GM21825 (cell line): Measurements from ENCODE around the gene ADGRL3.

Experiments used
- ATAC-seq: cut with Tn5 transposase; IDR thresholded peaks from one replicate; pipeline ENCODE4 v1.9.1; 2021; ENCODE audit warnings: mild to moderate bottlenecking, moderate library complexity; ENCODE audit not compliant: unreplicated experiment

Gene ADGRL3

DNA sequence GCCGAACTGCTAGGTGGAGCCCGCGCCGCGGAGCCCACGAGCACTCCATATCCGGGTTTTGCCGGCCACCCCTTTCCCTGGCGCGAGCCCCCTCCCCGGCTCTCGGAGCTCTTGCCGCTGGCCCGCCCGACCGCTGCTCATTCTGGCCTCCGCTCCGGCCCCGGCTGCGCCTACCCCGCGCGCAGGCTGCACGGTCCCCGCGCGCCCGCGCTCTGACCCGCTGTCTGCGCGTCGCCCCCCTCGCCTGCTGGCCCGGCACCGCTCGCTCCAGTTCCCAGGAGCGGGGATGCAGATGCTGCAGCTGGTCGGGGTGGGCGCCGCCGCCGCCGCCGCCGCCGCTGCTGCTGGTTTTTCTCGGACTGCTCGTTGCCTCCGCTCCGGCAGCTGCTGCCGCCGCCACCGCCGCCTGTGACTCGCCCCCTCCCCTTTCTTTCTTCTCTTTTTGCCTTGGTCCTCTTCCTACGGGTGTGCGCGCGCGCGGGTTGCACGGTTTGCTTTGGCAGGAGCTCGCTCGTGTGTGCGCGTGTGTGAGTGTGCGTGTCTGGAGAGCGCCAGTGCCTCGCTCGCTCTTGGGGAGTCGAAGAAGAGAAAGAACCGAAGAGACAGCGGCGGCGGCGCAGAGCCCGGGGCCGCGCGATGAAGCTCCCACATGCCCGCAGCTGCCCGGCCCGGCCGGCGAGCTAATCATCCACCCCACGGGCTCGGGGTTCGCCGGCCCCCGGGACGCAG lies at the start of gene ADGRL3:
TSS of gene ADGRL3 (plus strand) at position 140 of the 729 bp plus-strand sequence.
- no peak for ATAC-seq

DNA sequence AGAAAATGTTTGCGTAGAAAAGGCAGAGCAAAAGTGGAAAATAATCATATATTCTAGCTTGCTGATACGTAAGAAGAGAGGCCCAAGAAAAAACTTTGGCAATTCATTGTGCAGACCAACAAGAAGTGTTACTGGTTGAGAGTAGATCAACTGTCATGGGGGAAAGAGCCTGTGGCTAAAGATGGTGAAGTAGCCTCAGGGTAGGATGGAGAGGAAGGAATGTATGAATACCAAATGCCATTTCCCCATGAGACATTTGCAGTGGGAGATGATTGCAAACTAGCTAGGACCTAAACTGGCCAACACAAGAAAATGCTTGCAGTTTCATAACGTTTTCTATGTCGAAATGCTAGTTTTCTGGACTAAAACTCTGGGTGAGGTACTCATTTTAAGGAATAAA lies 47.7 kb upstream of the ADGRL3 start:
- ATAC-seq, result no peak

DNA sequence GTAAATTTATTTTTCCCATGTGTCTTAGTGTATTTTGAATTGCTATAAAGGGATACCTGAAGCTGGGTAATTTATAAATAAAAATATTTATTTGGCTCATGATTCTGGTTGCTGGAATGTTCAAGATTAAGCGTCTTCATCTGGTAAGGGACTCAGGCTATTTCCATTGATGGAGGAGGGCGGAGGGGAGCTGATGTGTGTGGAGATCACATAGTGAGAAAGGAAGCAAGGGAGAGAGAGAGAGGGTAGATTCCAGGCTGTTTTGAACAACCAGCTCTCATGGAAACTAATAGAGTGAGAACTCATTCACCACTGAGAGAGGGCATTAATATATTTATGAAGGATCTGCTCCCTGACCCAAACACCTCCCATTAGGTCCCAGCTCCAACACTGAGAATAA lies 39.6 kb upstream of the ADGRL3 start:
- ATAC-seq, result no peak

DNA sequence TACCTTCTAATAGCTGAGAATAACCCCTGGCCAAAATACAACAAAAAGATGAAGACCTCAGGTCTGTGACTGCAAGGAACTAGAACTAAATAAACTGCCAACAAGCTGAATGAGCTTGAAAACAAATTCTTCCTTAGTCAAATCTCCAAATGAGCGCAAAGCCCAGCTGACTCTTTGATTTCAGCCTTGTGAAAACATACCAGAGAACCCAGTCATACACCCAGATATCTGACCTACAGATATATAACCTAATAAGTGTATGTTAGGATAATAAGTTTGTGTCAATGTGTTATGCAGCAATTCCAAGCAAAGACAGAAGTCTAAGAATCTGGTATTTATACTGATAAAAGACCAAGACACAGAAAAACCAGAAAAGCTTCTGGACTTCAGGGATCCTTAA lies 38.0 kb upstream of the ADGRL3 start:
- ATAC-seq, result no peak

DNA sequence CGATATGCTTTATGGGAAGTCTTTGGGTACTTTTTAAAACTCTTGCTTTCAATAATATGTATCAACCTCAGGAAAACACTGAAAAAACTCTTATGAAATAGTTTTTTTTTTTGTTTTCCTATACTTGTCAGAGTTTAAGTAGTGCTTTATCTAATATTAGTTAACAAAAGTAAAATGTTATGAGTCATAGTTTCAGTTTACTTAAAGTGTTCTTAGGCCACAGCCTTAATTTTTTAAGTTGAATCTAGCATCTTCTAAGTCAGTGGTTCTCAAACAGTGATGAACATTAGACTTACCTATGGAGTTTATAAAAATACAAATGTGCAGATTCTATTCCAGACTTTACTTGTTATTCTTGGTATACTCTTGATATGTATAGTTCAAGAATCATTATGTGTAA lies 26.3 kb upstream of the ADGRL3 start:
- no peak for ATAC-seq

DNA sequence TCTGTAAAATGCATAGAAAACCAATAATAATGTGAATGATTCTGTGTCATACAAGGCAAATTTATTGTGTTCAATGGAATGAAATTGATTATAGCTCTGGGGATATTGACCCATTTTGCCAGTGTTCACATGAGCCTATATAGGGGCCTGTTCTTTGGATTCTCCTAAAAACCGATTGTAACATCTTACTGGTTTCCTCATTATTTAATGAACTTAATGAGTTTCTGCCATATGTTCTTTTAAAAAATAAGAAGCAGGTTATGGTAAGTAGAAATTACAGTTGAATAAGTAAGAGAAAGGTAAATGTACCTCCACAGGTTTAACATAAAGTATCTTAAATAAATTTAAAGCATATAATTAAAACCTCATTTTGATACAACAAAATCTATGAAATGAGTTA lies 24.6 kb upstream of the ADGRL3 start:
- no peak for ATAC-seq

DNA sequence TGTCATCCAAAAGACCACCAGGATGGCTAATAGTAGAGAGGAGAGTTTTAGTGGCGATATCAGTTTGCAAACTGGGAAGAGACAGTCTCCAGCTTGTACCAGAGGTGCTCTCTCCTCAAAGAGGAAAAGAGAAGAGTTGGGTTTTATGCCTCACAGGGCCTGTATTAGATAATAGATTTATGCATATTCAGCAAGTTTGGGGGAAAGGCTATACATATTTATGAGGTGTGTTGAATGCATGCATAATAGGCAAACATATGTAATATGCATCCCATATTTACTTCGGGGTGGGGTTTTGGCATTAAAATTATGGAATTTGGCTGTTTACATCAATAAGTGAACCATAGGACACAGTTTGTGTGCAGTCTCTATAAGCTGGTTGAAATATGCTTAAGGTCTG lies 22.8 kb upstream of the ADGRL3 start:
- no peak for ATAC-seq

DNA sequence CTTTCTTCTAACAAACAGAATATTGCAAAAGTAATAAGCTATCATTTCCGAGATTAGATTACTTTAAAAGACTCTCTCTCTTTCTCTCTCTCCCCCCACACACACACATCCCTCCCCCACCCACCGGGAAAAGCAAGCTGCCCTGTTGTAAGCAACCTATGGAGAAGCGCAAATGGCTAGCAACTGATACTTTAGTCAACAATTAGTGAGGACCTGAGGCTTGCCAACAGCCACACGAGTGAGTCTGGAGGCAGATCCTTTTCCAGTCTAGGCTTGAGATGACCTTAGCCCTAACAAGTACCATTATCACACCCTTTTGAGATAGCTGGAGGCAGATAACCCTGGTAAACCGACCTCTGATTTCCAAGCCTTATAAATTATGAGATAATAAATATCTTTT lies 19.7 kb upstream of the ADGRL3 start:
- ATAC-seq, result no peak

DNA sequence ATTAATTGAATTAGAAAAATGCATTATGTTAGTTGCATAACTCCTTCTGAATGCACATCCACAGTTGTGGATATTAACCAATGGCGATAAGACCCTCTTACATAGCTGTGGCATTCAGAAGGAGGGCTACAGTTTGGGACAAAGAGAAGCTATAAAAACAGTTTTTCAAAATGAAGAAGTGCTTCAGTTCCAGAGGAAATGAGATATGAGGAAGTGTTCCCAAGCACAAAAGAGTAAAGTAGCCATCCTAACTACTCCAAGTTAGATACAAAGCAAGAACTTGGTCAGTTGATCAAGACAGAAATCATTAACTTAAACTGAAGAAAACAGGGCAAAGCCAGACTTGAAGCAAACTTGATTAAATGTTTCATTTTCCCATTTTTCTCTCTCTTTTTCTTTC lies 17.2 kb upstream of the ADGRL3 start:
- no peak for ATAC-seq

DNA sequence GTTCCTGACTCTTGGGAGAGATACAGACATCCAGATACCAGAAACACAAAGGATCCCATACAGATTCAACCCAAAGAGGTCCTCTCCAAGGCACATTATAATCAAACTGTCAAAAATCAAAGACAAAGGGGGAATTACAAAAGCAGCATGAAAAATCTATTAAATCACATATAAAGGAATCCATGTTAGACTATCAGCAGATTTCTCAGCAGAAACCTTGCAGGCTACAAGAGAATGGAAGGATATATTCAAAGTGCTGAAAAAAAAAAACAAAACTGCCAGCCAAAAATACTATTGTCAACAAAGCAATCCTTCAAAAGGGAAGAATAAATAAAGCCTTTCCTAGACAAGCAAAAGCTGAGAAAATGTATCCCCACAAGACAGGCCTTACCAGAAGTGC lies 14.8 kb upstream of the ADGRL3 start:
- ATAC-seq, result no peak

DNA sequence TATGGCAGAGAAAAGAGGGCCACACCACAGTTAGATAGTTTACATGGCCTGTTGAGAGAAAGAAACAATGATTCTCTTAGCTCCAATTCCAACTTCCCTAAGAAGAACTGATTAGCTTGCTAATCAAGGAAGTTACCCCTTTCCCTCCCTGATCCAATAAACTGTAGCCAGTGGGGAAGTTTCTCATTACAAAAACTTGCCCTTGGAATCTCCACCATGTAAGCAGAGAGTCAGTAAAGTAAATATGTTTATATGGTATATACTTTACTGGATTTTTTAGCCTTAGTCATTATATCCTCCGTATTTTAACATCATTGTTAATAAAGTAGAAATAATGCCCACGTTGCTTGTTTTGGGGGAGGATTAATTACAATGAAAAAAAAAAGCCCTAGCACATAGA lies 7.7 kb upstream of the ADGRL3 start:
- ATAC-seq, result no peak

DNA sequence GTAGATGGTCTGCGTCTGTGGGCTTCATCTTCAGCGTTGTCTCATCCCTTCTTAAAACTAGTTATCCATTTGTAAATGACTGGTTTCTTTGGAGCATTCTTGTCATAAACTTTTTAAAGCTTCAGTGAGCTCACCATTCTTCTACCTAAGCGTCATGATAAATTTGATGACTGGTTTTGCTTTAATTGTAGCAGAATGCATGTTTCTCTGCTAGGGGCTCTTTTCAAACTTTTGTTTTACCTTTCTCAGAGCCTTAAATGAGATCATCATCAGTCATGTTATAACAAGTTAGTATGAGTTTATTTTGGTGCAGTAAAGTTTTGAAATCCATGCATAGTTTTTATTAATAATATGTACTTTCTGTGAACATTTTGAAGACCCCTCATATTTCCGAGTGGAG lies 6.3 kb upstream of the ADGRL3 start:
- no peak for ATAC-seq

DNA sequence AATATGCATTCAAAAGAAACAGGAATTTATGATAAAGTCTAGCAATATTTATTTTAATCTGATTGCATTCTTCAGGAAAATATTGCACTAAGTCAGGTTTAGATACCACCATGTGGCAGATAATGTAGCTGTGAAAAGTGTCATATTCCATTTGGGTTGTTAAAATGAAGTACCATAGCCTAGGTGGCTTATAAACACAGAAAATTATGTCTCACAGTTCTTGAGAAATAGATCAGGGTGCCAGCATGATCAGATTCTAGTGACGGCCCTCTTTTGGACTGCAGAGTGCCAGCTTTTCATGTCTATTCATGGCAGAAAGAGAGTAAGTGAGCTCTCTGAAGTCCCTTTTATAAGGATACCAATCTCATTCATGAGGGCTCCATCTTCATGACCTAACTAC lies 5.6 kb upstream of the ADGRL3 start:
- no peak for ATAC-seq

DNA sequence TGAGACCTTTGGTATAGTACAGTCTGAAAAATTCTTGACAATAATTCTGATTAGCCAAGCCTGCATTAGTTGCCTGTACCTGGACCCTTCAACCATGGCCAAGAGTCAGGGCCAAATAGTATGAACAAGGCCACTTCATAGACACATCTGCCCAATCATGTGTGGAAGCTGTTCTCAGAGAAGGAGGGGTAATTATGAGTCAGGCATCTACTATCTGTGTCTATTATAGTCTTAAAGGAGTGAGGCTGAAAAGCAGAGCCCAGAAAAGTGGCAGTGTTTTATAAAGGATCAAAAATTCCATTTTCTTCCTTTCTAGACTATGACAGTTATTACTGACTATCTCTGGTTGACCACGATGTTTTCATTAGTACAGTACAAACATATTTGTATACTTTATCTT lies 5.0 kb upstream of the ADGRL3 start:
- ATAC-seq, result no peak

DNA sequence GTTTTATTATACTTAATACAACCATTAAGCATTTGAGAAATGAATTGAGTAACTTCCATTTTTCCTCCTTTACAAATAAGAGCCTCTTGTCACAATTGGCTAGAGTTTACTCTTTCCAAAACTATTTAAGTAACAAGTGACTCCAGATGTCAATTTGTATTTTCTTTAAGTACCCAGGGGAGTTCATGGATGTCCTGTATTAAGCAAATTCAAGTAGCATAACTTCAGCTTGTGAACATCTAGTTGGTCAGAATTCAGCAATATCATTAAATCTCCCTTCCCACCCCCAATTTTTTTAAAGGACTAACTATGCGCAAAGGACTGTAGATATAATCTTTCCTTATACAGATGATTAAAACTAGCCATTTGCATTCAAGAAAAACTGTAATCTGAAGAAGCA lies 1.4 kb upstream of the ADGRL3 start:
- ATAC-seq, result no peak

DNA sequence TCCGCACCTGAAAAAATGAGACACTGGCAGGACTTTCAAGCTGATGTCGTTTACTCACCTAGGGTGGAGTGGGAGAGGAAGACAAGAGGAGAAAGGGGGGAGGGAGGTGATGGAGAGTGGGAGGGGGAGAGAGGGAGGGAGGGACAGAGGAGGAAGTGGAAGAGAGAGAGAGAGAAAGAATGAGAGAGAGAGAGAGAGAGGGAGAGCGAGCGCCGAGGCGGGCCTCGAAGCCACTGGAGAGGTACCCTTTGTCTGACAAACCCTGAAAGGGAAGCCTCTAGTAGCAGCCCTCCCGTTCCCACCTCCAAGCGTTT lies 296 bp upstream of the ADGRL3 start:
- no peak for ATAC-seq

DNA sequence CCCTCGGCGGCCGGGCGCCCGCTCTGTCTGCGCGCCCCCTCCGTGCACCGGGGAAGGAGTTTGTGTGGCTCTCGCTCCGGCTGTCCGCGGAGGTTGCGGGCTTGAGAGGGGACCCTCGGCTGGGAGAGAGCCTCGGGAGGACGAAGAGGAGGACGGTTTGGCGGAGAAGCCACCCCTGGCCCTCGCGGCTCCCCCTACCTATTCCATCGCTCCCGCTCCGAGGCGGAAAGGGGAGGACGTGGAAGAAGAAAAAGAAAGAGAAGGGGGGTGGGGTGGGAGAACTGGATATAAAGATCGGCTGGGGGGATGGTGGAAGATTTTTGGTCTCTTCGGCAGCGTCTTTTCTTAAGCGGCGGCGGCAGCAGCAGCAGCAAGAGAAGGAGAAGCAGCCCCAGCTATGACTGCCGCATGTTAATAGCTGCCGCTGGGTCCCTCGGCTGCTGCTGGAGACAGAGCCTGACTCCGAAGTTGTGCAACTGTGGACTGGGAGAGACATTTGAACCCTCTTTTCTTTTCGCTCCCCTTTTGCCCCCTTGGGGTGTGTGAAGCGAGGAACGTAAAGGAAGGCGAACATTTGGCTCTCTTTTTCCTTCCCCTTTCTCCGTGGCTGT lies 895 bp downstream of the ADGRL3 start:
- ATAC-seq, result no peak

DNA sequence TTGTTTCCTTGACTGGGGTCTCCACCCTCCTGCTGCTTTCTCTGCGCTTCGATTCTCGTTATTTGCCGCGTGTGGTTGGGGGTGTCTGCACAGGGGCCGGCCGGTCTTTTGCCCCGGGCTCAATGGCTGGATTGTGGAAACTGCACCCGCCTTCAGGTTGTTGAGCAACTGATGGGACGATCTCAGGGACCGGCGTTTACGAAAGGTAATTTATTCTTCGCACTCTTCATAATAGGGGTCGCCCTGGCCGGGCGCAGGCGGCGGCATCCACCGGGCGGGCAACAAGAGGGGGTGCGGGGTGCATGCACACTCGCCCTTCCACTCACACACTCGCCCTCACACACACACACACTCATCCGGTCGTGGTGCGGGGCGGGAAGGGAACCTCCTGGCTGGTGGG lies 1.4 kb downstream of the ADGRL3 start:
- no peak for ATAC-seq

DNA sequence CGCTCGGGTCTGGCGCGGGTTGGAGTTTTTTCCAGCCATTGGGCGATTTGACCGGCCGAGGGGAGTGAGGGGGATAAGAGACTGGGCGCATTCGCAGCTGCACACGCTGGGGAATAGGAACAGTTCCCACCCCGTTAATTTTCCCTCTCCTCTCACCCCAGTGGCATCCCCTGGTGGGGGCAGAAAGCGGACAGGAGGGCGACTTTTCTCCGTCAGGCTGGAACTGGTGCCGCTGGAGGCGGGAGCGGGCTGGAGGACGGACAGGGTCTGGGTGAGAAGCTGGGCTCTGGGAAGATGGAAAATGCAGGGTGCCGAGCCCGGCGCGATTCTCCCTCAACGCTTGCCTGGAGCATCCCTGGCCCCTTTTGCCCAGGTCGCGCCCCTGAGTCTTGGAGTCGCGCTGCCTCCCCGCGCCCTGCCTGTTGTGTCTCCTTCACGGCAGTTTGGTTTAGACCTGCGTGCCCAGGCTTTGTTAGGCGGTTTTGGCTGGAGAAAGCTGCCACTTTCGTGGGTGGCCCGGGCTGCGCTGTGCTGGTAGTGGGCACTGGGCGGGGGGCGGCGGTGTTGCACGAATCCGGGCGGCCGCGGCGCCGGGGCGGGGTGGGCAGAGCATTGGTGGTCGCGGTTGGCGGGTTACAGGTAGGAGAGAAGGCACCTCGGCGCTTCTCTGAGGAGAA lies 2.0 kb downstream of the ADGRL3 start:
- no peak for ATAC-seq

DNA sequence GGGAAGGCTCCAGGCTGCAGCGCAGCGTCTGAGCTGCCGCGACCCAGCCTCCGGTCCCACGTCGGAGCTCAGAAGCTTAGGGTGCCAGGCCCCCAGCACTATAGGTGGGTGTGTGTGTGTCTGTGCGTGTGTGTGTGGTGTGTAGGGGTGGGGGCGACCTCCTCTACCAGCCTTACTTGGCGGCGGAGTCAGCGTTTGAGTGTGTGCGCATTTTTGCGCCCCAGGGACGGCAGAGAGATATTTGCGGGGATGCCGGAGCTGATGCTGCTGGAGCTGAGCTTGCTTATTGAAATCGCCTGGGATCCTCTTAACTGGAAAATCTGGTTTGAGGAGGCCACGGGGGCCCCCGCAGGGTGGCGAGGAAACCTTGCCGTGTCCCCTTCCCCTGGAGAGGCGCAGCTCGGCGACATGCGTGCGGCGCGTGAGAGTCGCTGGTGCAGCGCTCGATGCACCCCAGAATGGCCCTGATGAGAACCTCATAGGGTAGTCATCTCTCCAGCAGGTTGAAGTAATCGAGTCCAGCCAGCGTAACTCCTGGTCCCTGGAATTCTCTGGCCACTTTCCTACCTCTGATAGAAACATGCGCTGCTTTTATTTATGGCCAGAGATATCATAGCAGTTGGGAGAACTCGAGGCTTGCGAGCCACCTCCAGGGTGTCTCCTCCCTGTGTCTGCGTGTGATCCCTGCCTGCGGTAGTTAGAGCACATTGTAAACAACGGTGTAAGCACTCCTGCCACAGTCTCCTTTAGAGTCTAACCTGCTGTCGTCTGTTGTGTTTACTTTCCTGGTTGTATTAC lies 2.7 kb downstream of the ADGRL3 start:
- ATAC-seq, result no peak

DNA sequence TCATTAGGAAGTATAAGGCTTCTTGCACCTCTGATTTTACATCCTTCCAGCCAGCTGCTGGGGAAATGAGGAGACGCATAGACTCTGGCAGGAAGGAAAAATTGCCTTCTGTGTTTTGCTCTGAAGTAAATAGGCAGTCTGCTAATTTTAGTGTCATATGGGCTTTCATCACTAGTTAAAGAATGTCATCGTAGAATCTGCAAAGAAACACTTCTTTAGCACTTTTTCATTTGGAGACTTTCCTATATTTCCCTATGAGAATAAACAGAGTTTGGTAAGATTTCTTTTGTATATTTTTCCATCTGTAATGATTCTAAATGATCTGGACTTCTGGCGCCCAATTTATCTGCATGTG lies 3.3 kb downstream of the ADGRL3 start:
- ATAC-seq, result no peak
